ENCODE data around the gene GRB14.

DNA sequence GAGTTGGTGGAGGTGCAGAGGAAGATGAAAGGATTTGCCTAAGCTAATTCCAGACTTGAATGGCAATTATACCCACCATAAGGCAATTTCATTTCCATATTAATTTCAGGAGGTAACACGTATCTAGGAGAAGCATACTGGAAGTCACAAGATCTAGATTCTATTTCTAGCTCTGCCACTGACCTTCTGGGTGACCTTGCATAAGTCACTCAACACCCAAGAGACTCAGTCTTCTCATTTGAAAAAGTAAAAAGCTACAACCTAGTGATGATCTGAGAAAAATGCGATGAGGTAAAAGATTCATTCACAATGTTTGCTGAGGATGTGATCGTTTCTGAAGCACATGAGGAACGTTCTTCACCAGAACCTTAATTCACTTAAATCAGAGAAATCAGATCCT lies 55.9 kb downstream of the GRB14 start:
- TF ChIP-seq, protein P1, sequence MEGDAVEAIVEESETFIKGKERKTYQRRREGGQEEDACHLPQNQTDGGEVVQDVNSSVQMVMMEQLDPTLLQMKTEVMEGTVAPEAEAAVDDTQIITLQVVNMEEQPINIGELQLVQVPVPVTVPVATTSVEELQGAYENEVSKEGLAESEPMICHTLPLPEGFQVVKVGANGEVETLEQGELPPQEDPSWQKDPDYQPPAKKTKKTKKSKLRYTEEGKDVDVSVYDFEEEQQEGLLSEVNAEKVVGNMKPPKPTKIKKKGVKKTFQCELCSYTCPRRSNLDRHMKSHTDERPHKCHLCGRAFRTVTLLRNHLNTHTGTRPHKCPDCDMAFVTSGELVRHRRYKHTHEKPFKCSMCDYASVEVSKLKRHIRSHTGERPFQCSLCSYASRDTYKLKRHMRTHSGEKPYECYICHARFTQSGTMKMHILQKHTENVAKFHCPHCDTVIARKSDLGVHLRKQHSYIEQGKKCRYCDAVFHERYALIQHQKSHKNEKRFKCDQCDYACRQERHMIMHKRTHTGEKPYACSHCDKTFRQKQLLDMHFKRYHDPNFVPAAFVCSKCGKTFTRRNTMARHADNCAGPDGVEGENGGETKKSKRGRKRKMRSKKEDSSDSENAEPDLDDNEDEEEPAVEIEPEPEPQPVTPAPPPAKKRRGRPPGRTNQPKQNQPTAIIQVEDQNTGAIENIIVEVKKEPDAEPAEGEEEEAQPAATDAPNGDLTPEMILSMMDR (IDR thresholded peaks at IDR 0.05; ENCODE audit: low read length): no peak
- TF ChIP-seq EZH2 (optimal IDR thresholded peaks at IDR 0.05; ENCODE audit: low read depth, low read length): no peak
- TF ChIP-seq EZH2phosphoT487 (IDR thresholded peaks at IDR 0.05; ENCODE audit: low read length): no peak

All from MM.1S (cell line).